ENCODE data around the gene KLF6.

The KLF6 gene

DNA sequence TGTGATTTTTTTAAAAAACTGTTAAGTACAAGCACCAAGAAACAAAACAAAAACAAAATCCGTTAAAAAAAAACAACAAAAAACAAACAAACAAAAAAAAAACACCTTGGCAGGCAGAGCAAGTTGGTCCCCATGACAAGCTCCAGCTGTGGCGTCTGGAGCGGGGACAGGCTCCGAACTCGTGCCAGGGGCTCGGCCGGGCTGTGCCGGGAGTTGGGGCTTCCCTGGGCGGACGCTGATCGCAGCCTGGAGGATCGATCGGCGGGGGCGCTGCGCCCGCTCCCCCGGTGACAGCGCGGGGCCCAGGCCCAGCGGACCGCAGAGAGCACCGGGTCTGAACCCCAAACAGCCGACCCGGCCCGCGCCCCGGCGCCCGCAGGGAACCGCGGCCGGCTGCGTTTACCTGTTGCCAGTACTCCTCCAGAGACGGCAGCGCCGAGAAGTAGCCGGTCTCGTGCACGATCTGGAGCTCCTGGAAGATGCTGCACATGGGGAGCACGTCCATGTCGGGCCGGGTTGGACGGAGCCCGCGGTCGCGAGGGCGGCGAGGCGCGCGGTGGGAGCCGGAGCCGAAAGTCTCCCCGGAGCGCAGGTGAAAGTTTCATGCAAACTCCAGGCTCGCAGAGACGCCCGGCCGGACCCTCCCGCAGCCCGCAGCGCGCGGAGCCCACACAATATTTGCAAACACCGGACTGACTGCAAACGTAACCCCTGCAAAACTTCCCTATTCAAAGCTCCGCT, at the start of gene KLF6:
Gene KLF6, minus strand, starts transcription at position 700 of the 741 bp plus-strand sequence. Its CDS starts 195 bp downstream, at position 505.
- no peak for DNase-seq

DNA sequence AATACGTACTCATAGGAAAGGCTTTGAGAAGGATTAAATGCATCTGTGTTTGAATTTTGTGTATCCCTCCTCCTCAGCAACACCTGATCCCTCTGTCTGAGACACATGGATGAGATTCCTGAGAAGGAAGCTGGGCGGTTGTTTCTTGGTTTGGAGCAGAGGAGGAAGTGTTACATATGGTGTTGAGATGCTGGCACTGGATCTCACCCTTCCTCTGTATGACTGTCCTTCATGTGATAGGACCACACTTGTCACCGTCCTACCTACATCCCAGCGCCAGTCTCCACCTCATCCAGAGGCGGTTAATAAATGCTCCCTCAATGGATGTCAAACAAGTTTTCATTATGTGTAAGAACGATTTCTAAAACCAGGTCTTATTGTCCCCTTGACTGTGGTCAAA, 49.4 kb upstream of the KLF6 start:
- no peak for DNase-seq

DNA sequence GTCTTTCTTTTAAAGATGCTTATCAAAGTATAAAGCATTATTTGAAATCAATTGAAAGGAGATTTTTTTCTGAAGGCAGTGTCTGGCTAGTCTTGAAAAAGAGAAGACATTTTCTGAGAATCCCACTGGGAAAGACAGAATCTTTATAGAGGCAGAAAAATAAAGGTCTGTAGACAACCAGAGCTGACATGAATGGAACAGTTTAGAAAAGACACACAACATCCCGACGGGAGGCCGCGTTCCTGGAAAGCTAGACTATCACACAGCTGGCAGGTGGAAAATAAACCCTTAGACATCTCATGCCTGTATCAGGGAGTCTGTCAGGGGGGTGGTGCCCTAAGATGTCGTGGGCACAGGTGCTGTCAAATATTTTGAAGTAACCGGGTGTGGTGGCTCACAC, 48.0 kb upstream of the KLF6 start:
- no peak for DNase-seq

DNA sequence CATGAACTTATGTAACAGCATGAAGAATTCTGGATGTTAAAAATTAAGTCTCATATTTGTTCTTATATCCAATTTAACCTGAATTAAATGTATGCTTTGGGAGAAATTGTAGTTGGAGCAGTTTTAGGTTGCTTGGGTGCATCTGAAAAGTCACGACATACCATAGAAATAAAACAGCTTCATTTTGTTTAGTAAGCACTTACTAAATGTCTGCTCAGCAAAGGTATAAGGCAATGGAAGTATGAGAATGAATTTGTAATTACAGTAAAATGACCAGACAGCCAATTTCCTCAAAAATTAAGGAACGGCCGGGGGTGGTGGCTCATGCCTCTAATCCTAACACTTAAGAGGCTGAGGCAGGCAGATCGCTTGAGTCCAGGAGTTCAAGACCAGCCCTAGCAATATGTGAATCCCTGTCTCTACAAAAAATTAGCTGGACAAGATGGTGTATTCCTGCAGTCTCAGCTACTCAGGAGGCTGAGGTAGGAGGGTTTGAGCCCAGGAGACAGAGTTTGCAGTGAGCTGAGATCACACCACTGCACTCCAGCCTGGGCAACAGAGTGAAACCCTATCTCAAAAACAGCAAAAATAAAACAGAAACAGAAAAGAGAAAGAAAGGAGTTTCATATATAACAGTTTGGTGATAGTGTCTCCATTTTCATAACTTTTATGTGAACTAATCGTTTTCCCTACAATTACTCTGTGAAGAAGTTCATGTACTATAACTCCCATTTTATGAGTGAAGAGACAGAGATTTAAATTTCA, 47.2 kb upstream of the KLF6 start:
- no peak for DNase-seq

DNA sequence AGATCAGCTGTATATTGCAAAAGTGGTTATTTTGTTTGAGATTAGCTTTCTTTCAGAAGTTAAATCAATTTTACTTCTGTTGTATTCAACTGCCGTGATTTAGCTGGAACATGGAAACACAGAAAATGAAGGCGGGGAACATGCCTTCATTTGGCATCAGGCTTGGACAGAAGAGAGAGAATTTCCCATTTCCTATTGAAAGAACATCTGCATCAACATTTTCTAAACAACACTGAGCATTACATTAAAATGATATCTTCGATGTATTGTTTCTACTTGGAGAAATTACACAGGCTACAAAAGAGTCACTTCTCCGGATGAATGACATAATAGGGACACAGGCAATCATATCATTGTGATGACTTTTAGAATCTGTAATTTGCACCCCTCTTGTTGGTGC, 46.6 kb upstream of the KLF6 start:
- no peak for DNase-seq

DNA sequence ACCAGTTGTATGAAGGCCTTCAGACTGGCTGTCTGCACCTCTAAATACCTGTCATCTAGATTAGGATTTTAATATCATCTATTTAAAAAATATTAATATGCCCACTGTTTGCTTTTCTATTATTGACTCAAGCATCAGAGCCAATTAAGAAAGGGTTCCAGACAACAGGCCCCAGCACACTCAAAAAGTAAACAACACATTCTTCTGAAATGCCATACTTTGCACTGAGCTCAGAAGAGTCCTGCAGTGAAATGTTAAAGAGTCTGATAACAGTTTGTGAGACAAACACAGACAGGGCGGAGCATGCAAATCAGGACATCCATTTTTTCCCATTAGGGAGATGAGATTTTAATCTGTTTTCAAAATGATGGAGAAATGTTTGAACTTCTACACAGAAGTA, 45.9 kb upstream of the KLF6 start:
- DNase-seq, result no peak

DNA sequence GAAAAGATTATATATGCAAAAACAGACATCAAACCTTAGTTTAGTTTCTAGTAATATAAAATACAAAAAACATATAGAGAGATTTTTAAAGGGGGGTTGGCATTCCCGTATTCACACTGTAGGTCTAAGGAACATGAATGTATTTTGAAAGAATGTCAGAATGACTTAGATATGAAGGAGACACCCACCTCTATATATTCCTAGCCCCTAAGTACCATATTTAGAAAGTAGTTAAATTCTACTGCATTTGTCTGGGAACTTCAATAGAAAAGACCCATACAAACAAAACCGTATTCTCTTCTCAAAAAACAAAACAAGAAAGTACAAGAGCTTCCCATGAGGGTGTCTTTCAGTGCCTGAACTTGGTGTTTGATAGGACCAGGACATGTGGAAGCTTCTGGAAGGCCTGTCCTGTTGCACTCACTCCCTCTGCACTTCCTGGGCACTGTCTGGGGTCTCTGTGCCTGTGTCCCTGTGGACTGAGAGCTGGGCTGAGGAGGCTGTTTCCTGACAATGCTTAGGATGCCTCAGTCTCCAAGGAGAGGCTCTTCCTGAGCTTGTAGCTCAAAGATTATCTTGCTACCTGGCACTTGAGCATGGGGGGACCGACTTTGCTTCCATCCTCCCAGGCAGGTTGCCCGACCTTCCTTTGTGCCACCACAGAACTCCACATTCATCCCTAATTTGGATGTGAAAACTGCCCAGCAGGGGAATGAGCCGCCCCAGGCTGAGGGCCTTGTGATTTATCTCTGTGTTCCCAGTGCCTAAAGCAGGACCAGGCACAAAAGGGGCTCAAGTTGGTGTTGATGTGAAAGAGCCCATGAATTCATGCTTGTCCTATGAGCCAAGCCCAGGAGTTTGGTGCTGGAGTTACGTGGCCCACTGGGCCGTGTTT, 44.4 kb upstream of the KLF6 start:
- DNase-seq, result no peak

DNA sequence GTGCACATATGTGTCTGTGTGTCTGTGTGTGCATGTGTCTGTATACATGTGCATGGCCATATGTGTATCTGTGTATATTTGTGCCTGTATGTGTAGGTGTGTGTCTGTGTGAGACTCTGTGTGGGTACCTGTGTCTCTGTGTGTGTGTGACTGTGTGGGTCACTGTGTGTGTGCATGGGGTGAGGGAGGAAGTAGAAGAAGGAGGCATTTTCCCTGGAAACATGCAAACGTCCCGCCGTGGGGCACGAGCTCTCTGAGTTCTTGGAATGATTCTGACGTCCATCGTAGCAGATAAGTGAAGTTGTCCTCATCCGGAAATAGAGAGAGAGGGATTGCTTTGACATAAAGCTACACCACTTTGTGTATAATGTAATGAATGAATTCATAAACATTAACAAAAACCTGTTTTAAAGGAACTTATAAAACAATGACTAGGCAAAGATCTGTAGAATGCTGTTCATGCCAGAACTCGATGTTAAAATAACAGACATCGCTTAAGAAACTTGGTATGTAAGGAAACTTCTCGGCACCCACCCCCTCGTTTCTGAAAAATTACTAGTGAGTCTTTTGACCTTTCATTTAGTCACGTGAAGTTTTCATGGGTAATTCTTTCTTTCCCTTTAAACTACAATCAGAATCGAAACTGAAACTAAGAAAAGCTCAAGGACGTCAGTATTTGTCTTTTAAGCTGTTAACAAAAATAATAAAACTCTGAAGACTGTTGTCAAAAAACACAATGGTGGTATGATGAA, 43.6 kb upstream of the KLF6 start:
- DNase-seq, result no peak

DNA sequence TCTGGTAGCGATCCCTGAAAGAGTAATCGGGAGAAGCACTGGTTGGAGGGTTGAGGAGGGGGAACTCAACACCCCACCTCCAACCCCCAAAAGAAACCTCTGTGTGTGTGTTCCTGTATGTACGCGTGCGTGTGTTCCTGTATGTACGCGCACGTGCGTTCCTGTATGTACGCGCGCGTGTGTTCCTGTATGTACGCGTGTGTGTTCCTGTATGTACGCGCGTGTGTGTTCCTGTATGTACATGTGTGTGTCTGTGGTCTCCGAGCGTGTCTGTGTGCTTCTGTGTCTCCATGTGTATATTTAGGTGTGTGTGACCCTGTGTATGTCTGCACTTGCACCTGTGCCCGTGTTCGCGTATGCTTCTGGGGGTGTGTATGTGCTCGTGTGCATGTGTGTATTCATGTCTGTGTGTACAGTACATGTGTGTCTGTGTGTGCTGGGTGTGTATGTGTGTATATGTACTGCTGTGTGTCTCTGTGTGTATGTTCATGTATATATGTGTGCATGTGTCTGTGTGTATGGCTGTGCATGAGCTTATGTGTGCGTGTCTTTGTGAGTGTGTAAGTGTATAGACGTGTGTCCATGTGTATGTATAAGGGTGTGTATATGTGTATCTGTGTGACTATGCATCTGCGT, 42.9 kb upstream of the KLF6 start:
- no peak for DNase-seq

DNA sequence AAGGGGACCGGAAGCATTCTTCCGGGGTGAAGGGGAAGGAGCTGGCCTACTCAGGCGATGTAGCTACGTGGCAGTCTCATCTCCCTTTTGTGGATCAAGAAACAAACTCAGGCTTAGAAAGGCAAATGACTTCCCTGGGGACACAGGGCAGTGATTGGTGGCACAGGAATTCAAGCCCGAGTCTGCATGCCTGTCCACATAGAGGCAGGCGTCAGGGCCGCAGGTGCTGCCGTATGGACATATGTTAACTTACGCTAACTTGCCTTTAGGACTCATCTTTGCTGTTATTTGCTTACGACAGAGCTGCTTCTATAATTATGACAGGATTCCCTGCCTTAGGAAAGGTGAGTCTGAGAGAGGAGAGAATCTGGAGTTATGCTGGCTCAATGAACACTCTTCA, 42.3 kb upstream of the KLF6 start:
- no peak for DNase-seq

DNA sequence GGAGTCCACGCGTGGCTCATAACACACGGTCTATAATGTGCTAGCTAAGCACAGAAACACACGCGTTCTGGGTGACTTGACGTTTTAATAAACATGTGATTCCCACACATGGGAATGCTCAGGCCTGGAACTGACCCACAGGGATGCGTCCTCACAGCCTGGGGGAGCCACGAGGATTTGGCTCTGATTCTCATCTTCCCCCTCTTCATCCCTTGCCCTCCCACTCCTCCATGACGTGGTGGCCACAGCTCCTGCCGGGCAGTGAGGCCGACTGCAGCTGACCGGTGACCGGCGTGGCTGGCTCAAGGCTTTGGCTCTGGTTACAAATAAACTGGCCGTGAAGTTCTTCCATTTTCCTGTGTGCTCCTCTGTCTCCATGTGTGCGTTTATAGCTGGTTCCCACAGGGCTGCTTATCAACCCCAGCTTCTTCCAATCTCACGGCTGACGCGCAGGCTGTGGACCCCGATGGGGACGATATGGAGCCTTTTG, 40.9 kb upstream of the KLF6 start:
- no peak for DNase-seq

DNA sequence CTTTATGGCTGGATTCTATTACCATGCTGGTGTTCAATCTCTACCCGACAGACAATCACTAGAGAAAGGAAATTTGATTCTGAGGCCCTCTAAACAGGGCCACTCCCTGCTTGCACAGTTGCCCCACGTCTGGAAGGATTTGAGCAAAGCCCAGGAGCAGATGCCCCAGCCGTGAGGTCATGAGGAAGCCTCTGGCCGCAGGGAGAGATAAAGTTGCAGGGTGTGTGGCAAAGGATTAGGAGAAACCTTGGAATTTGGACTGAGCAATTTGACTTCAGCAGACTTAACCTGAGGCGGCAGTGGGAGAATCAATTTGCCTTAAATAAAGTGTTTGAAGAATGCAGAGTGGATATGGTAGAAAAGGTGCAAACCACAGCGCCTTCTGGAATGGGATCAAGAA, 40.2 kb upstream of the KLF6 start:
- no peak for DNase-seq

DNA sequence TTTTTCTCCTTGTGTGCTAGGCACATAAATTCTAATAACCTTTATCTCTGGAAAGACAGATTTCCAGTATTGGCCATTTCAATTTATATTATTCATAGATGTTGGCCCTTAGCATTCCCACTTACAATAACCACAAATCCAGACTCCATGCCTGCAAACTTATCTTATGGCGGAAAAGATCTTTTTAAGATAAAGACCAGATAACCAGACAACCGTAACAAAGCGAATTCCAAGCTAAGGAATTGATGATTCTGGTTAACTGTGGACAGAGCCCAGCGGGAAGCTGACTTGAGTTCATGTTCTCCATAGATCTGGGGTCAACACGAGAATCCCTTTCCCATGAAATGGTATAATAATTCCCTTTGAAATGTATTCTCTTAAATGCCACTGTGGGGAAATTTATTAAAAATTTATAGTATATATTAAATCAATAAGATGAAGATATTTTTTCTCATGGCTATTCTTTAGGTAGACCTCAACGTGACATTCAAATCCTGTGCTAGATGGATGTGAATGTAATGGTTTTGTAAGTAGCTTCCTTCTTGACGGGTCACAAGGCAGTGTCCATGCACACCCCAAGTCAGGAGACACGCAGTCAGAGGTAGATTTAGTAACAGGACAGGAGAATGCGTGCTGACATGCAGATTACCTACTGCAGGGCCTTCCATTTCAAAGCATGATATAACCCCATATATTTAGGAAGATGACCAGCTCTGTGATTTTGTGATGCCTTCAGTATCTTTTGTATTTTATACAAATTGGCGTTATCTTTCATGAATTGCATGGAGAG, 37.7 kb upstream of the KLF6 start:
- no peak for DNase-seq

DNA sequence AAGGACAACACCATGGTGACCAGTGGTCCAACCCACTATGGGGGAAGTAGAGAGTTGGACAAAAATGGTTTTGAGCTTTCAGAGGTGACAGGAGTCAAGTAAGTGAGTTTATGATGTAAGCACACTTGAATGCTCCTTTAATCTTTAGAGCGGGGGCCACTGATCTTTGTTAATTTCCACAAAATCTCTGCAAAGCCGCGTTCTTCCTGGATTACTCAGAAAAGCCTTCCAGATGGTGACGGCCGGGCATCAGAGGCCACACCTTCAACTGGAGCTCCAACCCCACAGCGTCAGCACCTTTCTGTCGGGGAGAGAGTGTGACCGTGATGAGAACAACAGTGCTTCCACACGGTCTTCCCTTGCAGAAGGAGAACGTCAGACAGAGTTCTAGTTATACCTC, 35.2 kb upstream of the KLF6 start:
- no peak for DNase-seq

DNA sequence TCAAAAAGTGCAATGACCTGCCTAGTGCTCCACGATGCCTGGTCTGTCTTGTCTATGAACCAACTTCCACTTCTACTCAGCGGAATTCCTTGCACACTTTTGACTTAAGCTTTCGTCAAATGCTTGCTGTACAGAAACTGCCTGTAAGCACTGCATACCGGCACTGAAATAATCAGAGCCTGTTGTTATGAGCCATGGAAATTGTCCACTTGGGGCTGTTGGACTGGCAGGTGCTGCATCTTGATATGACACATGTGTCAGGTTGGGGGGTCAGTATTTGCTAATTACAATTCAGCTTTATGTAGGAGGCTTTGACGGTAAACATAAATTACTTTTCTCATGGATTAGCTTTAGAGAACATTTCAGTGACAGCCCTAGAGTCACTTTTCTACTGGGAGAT, 32.0 kb upstream of the KLF6 start:
- DNase-seq, result no peak

DNA sequence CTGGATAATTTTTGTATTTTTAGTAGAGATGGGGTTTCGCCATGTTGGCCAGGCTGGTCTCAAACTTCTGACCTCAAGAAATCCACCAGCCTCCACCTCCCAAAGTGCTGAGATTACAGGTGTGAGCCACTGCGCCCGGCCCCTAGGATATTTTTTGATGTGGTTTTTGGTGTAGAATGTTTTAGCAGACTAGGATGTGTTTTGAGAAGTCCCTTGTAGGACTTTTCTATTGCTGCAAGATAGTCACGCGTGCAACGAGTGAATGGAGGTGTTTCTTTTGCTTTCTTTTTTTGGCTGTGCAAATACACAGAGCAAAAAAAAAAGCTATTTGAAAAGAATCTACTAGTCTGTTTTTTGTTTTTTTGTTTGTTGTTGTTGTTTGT, 29.8 kb upstream of the KLF6 start:
- no peak for DNase-seq

DNA sequence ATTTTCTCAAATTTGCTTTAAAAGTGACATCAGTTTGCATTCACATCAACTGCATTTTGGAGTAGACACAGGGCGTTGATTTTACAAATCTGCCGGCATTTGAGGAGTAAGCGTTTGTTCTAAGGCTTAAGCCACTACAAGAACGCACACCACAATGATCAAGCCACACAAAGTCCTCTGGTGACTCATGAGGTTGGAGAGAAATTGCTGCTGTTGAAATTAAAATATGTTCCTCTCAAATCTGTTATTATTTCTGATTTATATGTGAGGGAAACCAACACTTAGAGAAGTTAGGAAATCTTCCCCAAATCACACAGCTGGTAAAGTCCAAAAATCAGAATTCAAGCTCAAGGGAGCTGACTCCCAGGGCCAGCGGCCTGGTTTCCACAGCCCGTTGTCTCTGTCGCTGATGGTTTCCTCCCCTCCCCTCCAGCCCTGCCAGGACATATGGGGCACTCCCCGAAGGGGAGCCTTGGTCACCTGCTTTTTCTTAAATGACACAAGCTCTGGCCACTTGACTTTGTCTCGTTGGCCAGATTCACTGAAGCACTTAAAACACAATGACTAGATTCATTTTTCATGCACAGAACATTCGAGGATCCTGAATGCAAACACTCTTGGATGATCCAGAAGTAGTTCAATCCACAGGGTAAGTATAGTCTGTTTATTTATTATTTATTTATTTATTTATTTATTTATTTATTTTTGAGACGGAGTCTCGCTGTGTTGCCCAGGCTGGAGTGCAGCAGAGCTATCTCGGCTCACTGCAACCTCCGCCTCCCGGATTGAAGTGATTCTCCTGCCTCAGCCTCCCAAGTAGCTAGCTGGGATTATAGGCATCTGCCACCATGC, 29.2 kb upstream of the KLF6 start:
- no peak for DNase-seq

DNA sequence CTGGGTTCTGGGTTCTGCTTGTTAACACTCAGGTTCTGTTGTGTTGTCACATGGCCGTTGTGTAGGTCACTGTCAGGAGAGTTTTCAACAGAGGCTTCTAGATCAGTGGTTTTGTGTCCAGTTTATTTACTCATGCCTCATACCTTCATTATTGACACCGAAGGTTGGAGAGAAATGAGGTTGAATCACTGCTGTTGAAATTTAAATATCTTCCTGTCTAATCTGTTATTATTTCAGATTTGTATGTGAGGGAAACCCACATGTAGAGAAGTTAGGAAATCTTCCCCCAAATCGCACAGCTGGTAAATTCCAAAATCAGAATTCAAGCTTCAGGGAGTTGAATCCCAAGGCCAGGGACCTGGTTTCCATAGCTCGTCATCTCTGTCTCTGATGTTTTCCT, 28.3 kb upstream of the KLF6 start:
- no peak for DNase-seq

DNA sequence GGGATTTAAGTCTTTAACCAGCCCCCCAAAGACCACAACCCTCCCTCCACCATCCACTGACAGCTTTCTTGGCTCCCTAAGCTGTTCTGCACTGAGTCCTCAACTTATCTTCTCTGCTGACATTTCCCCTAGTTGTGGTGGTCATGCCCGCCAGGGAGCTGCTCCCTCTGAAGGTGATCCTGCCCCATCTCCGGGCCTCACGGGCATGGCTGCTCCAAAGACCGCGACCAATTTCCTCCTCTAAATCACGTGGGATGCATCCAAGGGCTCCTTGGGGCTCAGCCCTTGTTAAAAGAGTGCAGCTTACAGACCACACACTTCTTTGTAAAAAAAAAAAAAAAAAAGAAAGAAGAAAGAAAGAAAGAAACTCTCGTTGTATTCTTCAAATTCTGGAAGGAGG, 27.1 kb upstream of the KLF6 start:
- DNase-seq, result no peak

DNA sequence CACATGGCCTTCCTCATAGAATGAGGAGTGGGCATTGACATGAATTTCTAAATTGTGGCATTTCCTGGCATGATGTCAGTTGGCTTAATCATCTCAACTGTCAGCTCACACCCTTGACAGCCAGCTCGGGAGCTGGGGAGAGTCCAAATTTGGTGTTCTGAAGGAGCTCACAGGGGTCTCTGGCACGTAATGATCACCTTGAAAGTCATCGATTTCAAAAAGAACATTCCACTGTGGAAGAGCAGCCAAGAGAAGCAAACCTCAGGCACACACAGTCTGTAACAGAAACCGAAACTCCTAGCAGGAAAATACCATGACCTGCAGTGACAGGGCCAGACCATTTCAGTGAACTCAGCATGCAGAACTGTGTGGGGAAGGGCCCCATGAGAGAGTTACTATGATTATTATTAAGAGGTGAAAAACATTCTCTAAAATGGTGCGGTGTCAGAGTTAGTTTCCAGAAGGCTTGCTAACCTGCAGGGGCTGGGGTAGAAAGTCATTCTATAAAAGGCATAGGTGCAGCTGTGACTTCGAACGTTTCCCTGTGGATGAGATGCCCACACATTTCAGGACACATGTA, 26.4 kb upstream of the KLF6 start:
- DNase-seq, result no peak
